HCT116 (cell line): ENCODE data around the gene NLRC5. TPM values are rescaled to one million over a fixed set of nuclear protein-coding genes. Genes with fewer than 3 reads are reported as not detected.

Experiments
- ATAC-seq: fragments of 200-7000 bp; cut with Tn5 transposase; 2 replicates; pipeline ENCODE4 v1.9.1; 2020; ENCODE audit warnings: mild to moderate bottlenecking, moderate library complexity
- BruUV-seq: library from RNA; stranded (reverse); fragments of 400-500 nt; replicated peaks from 2 replicates; lab custom pipeline; 2021; lab: Mats Ljungman, UMichigan
- CTCF ChIA-PET: fragments of 300-600 bp; sonication (Branson Sonifier 250); formaldehyde crosslinking; loops from one replicate; lab custom pipeline; 2021; ENCODE audit warnings: antibody characterized with exemption; lab: Charles Lee
- POLR2A ChIA-PET: fragments of 300-600, 350-600 bp; sonication (Branson Sonifier 250); formaldehyde crosslinking; loops from one replicate; lab custom pipeline; 2021; ENCODE audit warnings: antibody characterized with exemption; lab: Charles Lee
- RAD21 ChIA-PET, 2 experiments: fragments of 300-600 bp; sonication (Branson Sonifier 250); formaldehyde crosslinking; loops; one replicate each; lab custom pipeline; 2023; ENCODE audit warnings: low total read pairs in 2 of 2; ENCODE audit not compliant: uncharacterized antibody in 2 of 2, unreplicated experiment in 2 of 2, low non-redundant PET in 1 of 2; lab: Charles Lee
- DNase-seq: peaks from one replicate; pipeline ENCODE4 v3.0.0-alpha.2; 2010; ENCODE audit warnings: low read depth, low spot score
- H2AFZ ChIP-seq: fragments of 200-600 bp; shearing (Covaris generic), sonication (generic); 2 replicates; pipeline ENCODE4 v1.6.1; 2017; ENCODE audit warnings: low read depth, mixed run types, mixed read lengths, antibody characterized with exemption, low read length; ENCODE audit not compliant: poor library complexity, severe bottlenecking
- H3K27ac ChIP-seq: 2 replicates; pipeline ENCODE4 v1.5.1; 2012; ENCODE audit warnings: low read depth, low read length
- H3K27me3 ChIP-seq: fragments of 200-600 bp; sonication (generic); 2 replicates; pipeline ENCODE4 v1.6.1; 2016; ENCODE audit warnings: mixed run types, low read length, mixed read lengths; ENCODE audit not compliant: insufficient read depth
- H3K36me3 ChIP-seq, 2 experiments: fragments of 200-500 bp in 1 of 2; fragments of 200-600 bp in 1 of 2; sonication (Bioruptor generic) in 1 of 2; sonication (generic) in 1 of 2; 2 replicates each; pipeline versions ENCODE4 v1.5.1 to v1.6.1; 2014 to 2016; ENCODE audit warnings: low read length in 2 of 2, inconsistent platforms in 1 of 2, mixed read lengths in 1 of 2, mixed run types in 1 of 2; ENCODE audit not compliant: insufficient read depth in 2 of 2, control insufficient read depth in 1 of 2
- H3K4me1 ChIP-seq, 2 experiments: fragments of 200-600 bp in 1 of 2; sonication (generic) in 1 of 2; 2 replicates each; pipeline versions ENCODE4 v1.5.1 to v1.6.1; 2012 to 2017; ENCODE audit warnings: low read length in 2 of 2, inconsistent platforms in 1 of 2, mild to moderate bottlenecking in 1 of 2, mixed read lengths in 1 of 2, mixed run types in 1 of 2, moderate library complexity in 1 of 2; ENCODE audit not compliant: insufficient read depth in 2 of 2, control insufficient read depth in 1 of 2
- H3K4me2 ChIP-seq: fragments of 200-600 bp; sonication (generic); 2 replicates; pipeline ENCODE4 v1.6.1; 2017; ENCODE audit warnings: mixed run types, low read length, mixed read lengths
- H3K4me3 ChIP-seq, 2 experiments: fragments of 200-600 bp in 1 of 2; sonication (generic) in 1 of 2; replicated peaks in 1 of 2; 2 replicates each; pipeline ENCODE4 v1.5.1; 2011 to 2016; ENCODE audit warnings: low read length in 2 of 2, control low read depth in 1 of 2, low read depth in 1 of 2, mild to moderate bottlenecking in 1 of 2, mixed read lengths in 1 of 2, mixed run types in 1 of 2
- H3K79me2 ChIP-seq: fragments of 200-600 bp; sonication (generic); 2 replicates; pipeline ENCODE4 v1.6.1; 2017; ENCODE audit warnings: mild to moderate bottlenecking, mixed run types, low read length, moderate library complexity, mixed read lengths; ENCODE audit not compliant: insufficient read depth
- H3K9ac ChIP-seq: fragments of 200-600 bp; sonication (generic); 2 replicates; pipeline ENCODE4 v1.6.1; 2016; ENCODE audit warnings: low read length, mixed read lengths
- H3K9me2 ChIP-seq: fragments of 200-600 bp; sonication (generic), shearing (Covaris generic); 2 replicates; pipeline ENCODE4 v1.6.1; 2017; ENCODE audit warnings: mixed run types, mild to moderate bottlenecking, moderate library complexity; ENCODE audit not compliant: insufficient read depth
- H3K9me3 ChIP-seq, 2 experiments: fragments of 200-500 bp in 1 of 2; fragments of 200-600 bp in 1 of 2; sonication (Bioruptor generic) in 1 of 2; sonication (generic) in 1 of 2; 2 replicates each; pipeline ENCODE4 v1.6.1; 2014 to 2017; ENCODE audit warnings: low read length in 2 of 2, mixed read lengths in 2 of 2, inconsistent platforms in 1 of 2, low read depth in 1 of 2, mild to moderate bottlenecking in 1 of 2, mixed run types in 1 of 2, moderate library complexity in 1 of 2; ENCODE audit not compliant: control insufficient read depth in 1 of 2, insufficient read depth in 1 of 2
- H4K20me1 ChIP-seq: fragments of 200-600 bp; sonication (generic), shearing (Covaris generic); 2 replicates; pipeline ENCODE4 v1.6.1; 2017; ENCODE audit warnings: mixed run types, mild to moderate bottlenecking, moderate library complexity; ENCODE audit not compliant: insufficient read depth
- ATF3 ChIP-seq: IDR thresholded peaks from 2 replicates; pipeline ENCODE4 v1.6.1; 2012
- CTCF ChIP-seq, 3 experiments: fragments of 200-600 bp in 1 of 3; sonication (generic) in 1 of 3; IDR thresholded peaks in 2 of 3; conservative IDR thresholded peaks in 1 of 3; 2 replicates each; pipeline ENCODE4 v1.5.1; 2012 to 2017; ENCODE audit warnings: low read depth in 2 of 3, low read length in 2 of 3, antibody characterized with exemption in 1 of 3, borderline replicate concordance in 1 of 3, control low read depth in 1 of 3, mild to moderate bottlenecking in 1 of 3, mixed read lengths in 1 of 3, mixed run types in 1 of 3, moderate library complexity in 1 of 3; ENCODE audit not compliant: insufficient read depth in 1 of 3
- EGR1 ChIP-seq: IDR thresholded peaks from 2 replicates; pipeline ENCODE4 v1.6.1; 2012; ENCODE audit warnings: low read depth
- EZH2 ChIP-seq: fragments of 200-600 bp; sonication (generic); IDR thresholded peaks from 2 replicates; pipeline ENCODE4 v1.6.1; 2017; ENCODE audit warnings: antibody characterized with exemption, mixed run types
- EZH2phosphoT487 ChIP-seq: fragments of 200-600 bp; IDR thresholded peaks from 2 replicates; pipeline ENCODE4 v1.6.1; 2018; ENCODE audit warnings: antibody characterized with exemption, borderline replicate concordance
- FOSL1 ChIP-seq: IDR thresholded peaks from 2 replicates; pipeline ENCODE4 v1.6.1; 2012; ENCODE audit warnings: low read depth
- POLR2A ChIP-seq: IDR thresholded peaks from 2 replicates; pipeline ENCODE4 v1.7.0; 2011; ENCODE audit warnings: borderline replicate concordance; ENCODE audit not compliant: insufficient read depth, insufficient read length; ENCODE audit errors: extremely low read depth
- RAD21 ChIP-seq: IDR thresholded peaks from 2 replicates; pipeline ENCODE4 v1.6.1; 2012; ENCODE audit warnings: low read depth, mild to moderate bottlenecking
- SIN3A ChIP-seq: IDR thresholded peaks from 2 replicates; pipeline ENCODE4 v1.6.1; 2012; ENCODE audit warnings: low read depth
- SP1 ChIP-seq: IDR thresholded peaks from 2 replicates; pipeline ENCODE4 v1.6.1; 2012; ENCODE audit warnings: low read depth
- SRF ChIP-seq: IDR thresholded peaks from 2 replicates; pipeline ENCODE4 v1.6.1; 2012; ENCODE audit warnings: low read depth
- YY1 ChIP-seq: IDR thresholded peaks from 2 replicates; pipeline ENCODE4 v1.6.1; 2011; ENCODE audit warnings: low read length, low read depth, moderate library complexity, mild to moderate bottlenecking; ENCODE audit not compliant: insufficient replicate concordance; ENCODE audit errors: extremely low read depth
- ZBTB33 ChIP-seq: IDR thresholded peaks from 2 replicates; pipeline ENCODE4 v1.6.1; 2011; ENCODE audit warnings: mild to moderate bottlenecking, low read length, moderate library complexity; ENCODE audit not compliant: insufficient replicate concordance; ENCODE audit errors: extremely low read depth
- ZFX ChIP-seq: fragments of 450-650 bp; IDR thresholded peaks from 2 replicates; pipeline ENCODE4 v1.6.1; 2017
- ZNF274 ChIP-seq: fragments of 200-500 bp; sonication (Bioruptor generic); IDR thresholded peaks from 2 replicates; pipeline ENCODE4 v1.6.1; 2014; ENCODE audit warnings: mild to moderate bottlenecking, low read depth, low read length, inconsistent platforms
- intact Hi-C: fragments of 100-400 bp; cut with micrococcal nuclease; formaldehyde crosslinking; loops from 2 replicates; pipeline ENCODE4 v1.10.0; 2022
- total RNA-seq: library from RNA; stranded (reverse); gene quantifications from one replicate; pipeline ENCODE4 v1.2.1, GENCODE V29; 2021; ENCODE audit not compliant: unreplicated experiment

The NLRC5 gene
- total RNA-seq, 1 experiment from 2014 or later: 10.4 TPM

GRCh38 chr16:57106767-57107166 lies 117.4 kb downstream of the NLRC5 start:
- BruUV-seq: no TSS peak
- no peaks in the 10 kb centered on the region for H3K27me3 ChIP-seq
- no peaks in the 10 kb centered on the region for H3K9me3 ChIP-seq
- ATAC-seq (no peak), DNase-seq (no peak)
- no peak overlapping the region for H3K4me3 ChIP-seq
- ChIA-PET CTCF (interaction anchor here (0.6 to 1.5 kb wide), 2 partner anchors 14 to 1163 kb away, joined by 3 to 4 read pairs; partner anchors contain the start of gene CPNE2), RAD21 (no interaction called here), POLR2A (no interaction called here)
- H3K9me2 ChIP-seq: no peaks in the 10 kb centered on the region
- no peak overlapping the region for H3K4me2 ChIP-seq
- H3K4me1 ChIP-seq: peaks cover 0 to 45% of the 10 kb centered on the region in 2 experiments; a peak in 3 of 4 replicates
- no peak overlapping the region for H3K27ac ChIP-seq
- H3K9ac ChIP-seq: no peak overlapping the region
- intact Hi-C loops: no loop called here
- no peaks in the 10 kb centered on the region for H3K36me3 ChIP-seq
- H4K20me1 ChIP-seq: no peaks in the 10 kb centered on the region
- H3K79me2 ChIP-seq: no peaks in the 10 kb centered on the region
- H2AFZ ChIP-seq: no peak overlapping the region
- TF ChIP-seq ATF3 (no peak), POLR2A (no peak), CTCF (IDR thresholded peaks at IDR 0.05 in 2 of 3, conservative IDR thresholded peaks at IDR 0.05 in 1 of 3; ENCODE audit: borderline replicate concordance in 1 of 3, insufficient read depth in 1 of 3, low read depth in 2 of 3, low read length in 2 of 3) (no peak), SRF (no peak), SP1 (no peak), EZH2phosphoT487 (no peak)

GRCh38 chr16:57107321-57107922 lies 118.1 kb downstream of the NLRC5 start:
- Histone ChIP-seq H3K4me3 (no peak overlapping the region), H3K9me3 (no peaks in the 10 kb centered on the region), H3K79me2 (no peaks in the 10 kb centered on the region), H3K27me3 (no peaks in the 10 kb centered on the region), H4K20me1 (no peaks in the 10 kb centered on the region), H2AFZ (no peak overlapping the region), H3K4me1 (peaks cover 0 to 45% of the 10 kb centered on the region in 2 experiments; a peak in 3 of 4 replicates)
- BruUV-seq: no TSS peak
- DNase-seq: no peak
- ChIA-PET POLR2A (no interaction called here), CTCF (interaction anchor here (0.6 to 1.5 kb wide), 2 partner anchors 15 to 1164 kb away, joined by 3 to 4 read pairs; partner anchors contain the start of gene CPNE2)
- TF ChIP-seq FOSL1 (no peak), ZFX (no peak), YY1 (no peak), ZBTB33 (no peak), EZH2 (no peak), ZNF274 (no peak), EGR1 (no peak), SIN3A (no peak), ATF3 (no peak), RAD21 (no peak)
- TF ChIP-seq, all 23 proteins: peak for 0
- RAD21 ChIA-PET: no interaction called here
- intact Hi-C loops: no loop called here
- Histone ChIP-seq H3K27ac (no peak overlapping the region), H3K9me2 (no peaks in the 10 kb centered on the region), H3K4me2 (no peak overlapping the region), H3K9ac (no peak overlapping the region), H3K36me3 (no peaks in the 10 kb centered on the region)
- no peak for ATAC-seq
